DMS 273 treated with DMSO at 0.1 percent for 48 hours (cell line): ENCODE measurements around the gene GALNS.
A peak's percentile ranks its signal among the peaks of the same experiment; 100 is the strongest.
"Not testable (repeated sequence)": the region's sequence is repeated elsewhere in the genome, so short reads cannot be mapped to it uniquely, and the experiment has no call there.

Source experiments
- DNase-seq: peaks from one replicate; lab custom pipeline; 2025; lab: John Stamatoyannopoulos, UW

The GALNS gene

DNA sequence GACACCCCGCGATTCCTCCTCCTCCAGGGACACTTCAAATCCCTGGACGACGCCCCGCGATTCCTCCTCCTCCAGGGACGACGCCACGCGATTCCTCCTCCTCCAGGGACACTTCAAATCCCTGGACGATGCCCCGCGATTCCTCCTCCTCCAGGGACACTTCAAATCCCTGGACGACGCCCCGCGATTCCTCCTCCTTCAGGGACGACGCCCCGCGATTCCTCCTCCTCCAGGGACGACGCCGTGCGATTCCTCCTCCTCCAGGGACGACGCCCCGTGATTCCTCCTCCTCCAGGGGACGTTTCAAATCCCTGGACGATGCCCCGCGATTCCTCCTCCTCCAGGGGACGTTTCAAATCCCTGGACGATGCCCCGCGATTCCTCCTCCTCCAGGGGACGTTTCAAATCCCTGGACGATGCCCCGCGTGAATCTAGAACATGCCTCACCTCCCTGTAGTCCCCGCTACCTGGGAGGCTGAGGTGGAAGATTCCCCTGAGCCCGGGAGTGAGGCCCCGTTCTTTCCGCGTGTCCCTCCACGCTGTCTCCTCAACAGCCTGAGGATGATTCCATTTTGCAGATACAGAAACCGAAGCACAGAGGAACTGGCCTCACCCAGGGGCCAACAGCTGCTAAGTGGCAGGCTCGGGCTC is 33.1 kb upstream of the GALNS start:
- not testable (repeated sequence) for DNase-seq

DNA sequence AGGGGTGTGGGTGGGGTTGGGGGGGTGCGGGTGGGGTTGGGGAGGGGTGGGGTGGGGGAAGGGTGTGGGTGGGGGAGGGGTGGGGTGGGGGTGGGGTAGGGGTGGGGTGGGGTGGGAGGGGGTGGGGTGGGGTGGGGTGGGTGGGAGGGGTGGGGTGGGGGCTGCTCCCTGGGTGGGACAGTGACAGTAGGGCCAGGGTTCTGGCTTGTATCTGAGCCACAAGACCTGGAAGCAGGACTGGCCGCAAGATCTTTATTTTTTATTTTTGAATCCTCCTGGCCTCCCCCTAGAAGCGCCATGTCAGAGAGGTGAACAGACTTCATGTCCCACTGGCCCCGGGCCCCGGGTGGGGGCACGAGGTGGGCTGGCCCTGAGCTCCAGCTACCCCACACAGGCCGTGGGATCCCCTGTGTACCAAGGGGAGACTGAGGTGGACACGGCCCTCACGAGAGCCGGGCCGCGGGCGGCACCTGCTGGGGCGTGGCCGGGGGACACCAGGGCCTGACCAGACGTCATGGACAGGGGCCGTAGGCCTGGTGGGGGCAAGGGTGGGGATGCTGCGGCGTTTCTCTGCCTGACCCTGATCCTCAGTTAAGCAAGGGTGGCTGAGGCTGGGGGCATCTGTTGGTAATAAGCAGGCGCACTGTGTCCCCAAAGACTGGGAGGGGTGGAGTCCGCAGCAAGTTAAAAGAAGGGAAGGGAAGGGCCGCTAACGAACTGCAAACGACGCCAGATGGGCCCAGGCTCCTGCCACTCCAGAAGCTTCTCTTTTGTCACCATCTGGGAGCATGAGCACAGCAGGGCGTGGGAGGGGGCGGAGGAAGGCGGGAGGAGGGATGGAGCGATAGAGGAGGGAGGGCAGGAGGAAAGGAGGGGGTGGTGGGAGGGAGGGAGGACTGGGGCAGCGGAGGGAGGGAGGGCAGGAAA is 32.0 kb upstream of the GALNS start:
- peak; percentile 38 for DNase-seq

DNA sequence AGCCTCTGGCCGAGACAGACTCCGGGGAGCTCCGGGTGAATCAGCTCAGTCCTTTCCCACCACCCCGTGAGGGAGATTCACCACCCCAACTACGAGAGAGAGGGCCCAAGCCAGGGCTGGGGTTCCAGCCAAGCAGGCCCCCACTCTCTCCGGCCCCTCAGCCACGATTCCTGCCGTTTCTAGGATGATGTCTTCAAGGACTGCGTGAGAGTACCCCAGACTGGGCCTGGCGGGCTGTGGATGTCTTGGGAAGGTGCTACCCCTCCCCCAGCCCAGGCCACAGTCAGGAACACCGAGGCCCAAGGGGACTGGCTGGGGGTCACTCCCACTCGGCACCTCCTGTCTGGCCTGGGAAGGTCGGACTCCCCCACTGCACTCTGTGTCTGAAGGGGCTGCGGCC is 31.3 kb upstream of the GALNS start:
- DNase-seq: no peak

DNA sequence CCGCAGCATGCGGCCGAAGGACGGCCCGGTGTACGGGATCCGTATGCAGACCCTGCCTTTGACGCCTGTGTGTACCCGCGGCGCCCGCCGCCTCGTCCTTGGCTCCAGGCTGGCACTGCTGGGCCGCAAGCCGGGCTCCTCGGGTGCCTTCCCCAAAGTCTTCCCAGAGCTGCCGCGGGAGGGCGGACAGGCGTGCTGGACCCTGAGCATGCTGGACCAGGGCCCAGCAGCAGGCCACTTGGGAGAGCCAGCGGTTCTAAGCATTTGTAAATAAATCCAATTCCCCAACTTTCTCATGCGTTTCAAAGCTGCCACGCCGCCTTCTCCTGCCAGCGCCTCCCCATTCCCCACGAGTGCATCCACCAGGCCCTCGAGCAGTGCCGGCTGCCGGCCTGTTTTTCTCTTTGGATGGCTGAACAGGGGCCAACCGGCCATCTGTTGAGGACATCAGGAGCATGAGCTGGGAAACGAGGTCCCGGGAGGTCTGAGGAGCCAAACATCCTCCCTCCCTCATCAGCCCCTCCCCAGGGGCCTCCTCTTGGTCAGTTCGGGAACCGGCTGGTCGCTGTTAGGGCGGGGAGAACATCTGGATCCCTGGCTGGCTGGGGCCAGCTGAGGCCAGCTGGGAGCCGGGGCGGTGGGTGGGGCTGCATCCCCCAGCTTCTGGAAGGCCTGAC is 30.2 kb upstream of the GALNS start:
- peak; percentile 72 for DNase-seq

DNA sequence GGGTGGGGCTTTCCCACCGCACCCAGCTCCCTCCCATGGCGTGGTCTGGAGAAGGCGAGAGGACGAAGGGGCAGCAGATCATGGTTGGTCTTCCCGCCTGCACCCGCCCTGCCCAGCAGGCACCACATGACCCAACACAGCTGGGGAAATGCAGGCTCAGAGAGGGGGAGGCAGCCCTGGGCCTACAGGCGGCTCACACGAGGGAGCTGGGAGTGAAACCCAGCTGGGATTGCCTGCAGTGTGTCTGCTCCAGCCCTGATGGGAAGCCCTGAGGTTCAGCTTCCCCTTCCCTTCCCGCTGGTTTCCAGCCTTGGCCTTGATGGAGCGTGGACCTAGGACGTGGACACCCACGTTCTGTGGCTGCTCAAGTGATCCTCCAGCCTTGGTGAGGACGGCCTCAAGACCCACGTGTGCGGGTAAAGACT is 29.7 kb upstream of the GALNS start:
- DNase-seq: no peak

DNA sequence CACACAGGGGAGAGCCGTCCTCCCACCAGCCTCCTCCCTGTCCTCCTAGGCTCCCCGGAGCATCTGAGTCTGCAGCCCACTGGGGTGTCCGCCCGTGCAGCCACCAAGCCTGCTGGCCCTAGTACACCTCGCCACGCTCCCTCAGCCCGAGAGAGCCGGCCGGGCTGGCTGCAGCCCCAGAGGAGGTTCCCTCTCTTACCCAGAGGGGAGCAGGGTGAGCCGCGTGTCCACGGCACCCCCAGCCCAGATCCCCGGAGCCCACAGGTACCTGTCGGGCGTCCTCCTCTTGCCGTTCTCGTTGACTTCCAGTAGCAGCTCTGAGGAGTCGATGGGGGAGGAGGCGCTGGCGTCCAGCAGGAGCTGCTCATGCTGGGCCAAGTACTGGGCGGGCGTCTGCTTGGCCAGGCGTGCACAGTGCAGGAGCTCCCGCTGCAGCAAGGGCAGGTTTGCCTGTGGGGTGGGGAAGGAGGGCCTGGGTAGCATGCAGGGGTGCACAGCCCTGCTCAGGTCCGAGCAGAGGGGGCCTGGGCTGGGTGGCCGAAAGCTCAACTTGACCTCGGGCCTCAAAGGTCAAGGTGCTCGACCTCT is 29.0 kb upstream of the GALNS start:
- DNase-seq: no peak

DNA sequence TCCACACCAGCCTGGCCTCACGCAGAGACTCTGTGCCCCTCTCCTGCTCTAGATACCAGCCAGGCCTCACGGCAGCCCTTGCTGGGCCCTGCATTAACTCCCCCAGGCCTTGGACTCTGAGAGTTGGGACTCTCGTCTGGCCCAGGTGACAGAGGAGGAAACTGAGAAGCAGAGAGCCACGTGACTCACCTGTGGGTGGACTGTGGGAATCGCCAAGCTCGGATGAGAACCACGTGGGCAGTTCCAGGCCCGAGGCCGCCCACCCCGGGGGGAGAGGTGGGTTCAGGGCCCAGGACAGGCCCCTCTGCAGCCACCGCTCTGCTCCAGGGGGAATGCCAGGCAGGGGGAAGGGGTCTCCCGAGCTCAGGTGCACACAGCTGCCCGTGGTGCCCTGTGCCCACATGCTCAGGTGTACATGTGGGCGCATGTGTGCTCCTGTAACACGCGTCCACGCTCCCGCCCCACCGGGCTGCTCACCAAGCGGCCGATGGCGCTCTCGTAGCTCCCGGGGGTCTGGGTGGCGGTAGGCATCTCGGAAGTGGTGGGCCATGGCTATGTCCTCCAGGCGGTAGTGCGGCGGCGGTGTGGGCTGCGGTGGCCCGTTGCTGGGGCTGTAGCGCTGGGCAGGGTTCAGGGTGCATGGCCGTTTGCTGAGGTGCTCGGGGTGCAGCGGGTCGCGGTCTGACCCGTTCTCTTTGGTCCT is 28.0 kb upstream of the GALNS start:
- DNase-seq: no peak

DNA sequence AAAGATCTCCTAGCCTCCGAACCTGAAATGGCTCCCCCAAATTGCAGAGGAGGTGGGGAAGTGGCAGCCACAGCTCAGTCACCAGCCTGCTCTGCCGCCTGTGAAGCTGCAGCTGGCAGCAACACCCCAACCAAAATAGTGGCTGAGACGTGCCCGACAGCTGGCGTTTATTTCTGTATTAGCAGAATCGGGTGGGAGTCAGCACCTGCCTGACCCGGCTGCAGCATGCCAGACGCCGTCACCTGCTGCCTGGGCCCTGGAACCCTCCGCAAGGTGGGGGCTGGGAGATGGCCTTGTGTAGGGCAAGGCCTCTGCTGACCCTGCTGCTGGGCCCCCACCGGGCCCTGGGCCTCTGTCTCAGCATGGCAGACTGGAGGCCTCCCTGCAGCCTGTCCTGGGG is 27.2 kb upstream of the GALNS start:
- no peak for DNase-seq

DNA sequence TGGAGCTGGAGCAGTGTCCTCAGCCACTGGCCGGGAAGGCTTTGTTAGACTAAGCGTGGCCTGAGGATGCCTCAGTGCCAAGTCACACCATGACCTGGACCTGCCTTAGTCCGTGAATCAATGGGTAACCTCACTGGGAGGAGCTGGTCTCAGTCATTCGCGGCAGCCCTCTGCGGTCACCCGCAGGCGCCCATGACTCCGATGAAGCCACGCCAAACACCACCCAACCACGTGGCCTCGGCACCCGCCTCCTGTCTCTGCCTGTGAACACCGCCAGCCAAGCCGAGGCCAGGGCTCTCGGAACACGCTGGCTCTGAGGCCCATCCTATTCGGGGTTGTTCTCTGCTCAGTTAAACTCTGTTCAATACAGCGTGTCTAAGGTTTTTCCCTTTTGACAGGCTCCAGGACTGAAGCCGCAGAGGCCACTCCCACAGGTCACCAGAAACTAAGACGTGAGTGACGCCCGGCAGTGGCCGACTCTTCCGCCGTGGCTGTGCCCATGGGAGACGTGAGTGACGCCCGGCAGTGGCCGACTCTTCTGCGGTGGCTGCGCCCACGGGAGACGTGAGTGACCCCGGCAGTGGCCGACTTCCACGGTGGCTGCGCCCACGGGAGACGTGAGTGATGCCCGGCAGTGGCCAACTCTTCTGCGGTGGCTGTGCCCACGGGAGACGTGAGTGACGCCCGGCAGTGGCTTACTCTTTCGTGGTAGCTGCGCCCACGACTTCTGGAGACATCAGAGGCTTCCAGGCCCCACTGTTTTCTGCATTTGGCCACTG is 26.6 kb upstream of the GALNS start:
- no peak for DNase-seq

DNA sequence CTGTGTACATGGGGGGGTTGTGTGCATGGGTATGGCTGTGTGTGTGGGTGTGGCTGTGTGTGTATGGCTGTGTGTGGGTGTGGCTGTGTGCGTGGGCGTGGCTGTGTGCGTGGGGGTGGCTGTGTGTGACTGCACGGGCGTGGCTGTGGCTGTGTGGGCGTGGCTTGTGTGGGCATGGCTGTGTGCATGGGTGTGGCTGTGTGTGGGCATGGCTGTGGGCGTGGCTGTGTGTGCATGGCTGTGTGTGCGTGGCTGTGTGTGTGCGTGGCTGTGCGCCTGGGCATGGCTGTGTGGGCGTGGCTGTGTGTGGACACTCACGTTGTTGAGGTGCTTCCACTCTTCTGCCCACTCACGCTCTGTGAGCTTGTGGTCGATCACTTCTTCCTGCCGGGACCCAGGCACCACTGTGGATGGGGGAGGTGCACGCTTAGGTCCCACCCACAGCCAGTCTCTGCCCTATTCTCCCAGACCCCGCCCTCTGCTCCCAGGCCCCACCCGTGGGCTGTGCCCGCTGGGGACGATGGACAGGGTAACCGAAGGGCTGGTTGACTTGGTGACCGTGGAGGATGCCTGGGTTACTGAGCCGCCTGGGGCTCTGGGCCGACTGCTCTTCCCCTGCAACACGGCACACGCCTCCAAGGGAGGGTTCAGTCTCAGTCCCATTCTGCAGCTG is 25.7 kb upstream of the GALNS start:
- no peak for DNase-seq

DNA sequence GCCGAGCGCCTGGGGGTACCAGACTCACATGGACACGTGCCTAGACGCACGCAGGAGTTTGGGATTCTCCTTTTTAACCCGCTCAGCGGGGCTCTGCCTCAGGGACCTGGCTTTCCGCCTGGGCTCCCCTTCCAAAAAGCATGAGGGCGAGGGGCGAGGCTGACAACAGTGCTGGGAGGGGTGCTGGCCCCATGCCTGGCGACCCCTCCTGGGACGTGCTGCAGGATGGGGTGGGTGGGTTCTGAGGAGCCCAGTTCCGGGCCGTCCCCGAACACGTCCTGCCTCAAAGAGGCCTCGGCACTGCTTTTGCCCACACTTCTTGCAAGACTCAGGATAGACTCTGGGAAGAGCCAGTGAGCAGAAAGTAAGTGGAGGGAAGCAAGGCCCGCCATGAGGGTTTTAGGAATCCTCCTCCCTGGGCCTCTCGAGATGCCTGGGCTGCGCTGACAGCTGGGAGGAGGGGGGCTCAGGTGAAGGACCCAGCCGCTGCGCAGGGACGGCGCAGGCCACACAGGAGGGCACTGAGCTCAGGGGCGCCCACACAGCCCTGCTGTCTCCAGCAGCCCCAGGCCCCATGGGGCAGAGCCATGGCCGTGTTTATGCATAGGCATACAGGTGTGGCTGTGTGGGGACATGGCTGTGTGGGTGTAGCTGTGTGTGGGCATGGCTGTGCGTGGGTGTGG is 25.1 kb upstream of the GALNS start:
- no peak for DNase-seq

DNA sequence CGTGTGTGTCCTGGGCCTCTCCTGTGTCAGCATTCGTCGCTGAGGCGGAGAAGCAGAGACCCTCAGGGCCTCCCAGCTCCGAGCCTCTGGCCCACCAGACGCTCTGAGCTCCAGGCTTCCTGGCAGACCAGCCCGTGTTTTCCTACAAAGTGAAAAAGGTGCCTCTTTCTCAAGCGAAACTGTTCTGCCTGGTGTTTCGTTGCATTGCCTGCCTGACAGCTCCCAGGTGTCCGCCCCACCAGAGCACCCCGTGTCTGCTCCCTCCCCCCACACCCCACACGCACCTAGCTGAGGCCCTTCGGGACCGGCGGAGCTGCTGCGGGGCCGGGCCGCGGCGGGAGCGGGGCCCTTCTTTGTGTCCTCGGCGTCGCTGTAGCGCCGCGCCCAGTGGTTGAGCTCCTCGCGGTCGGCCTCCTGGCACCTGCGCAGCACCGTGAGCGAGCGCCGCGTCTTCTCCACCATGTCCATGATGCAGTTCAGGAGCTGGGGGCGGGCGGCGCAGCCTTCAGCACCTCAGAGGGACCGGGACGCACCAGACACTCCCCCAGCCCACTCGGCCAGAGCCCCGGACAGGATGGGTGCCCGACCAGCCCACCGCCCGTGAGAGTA is 24.4 kb upstream of the GALNS start:
- DNase-seq: no peak

DNA sequence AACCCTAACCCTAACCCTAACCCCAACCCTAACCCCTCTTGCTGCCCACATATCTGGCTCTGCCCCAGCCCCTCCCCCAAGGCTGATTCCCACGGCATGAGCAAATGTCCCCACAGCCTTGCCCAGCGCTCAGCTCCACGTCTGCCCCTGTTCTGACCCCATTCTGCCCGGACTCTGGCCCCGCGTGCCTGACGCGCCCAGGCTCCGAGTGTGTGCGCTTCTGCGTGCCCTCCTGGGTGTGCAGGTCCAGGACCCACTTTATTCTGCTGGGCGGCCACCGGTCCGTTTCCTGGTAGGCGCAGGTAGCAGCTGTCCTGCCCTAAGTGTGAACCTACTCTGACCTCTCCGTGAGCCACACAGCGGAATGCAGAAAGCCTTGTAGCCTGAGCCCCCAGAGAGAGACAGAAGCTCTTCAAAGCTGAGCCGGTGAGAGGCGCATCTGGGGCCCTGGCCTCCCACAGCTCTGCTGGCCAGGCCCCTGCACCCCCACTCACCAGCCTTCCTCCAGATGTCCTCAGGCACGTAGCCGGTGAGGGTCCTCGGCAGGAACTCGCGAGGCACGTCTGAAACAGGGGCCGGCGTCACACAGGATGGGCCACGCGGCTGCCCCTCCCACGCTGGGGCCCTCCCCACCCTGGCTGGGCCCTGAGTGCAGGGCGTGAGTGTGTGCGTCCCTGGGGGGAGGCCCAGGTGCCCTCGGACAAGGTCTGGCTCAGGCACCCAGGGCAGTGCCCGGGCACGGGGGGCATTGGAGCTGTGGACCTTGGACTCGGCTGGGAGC is 23.7 kb upstream of the GALNS start:
- no peak for DNase-seq

DNA sequence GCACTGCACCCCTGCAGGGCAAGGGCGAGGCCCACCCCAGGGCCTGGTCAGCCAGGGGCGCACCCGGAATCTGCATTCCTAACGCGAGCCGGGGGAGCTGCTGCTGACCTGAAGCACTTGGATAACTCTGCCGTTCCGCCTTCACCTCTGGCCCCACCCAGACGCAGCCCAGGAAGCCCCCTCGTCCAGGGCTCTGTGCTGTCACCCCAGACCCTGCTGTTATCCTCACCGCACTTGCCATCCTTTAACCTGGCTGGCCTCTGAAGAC is 23.0 kb upstream of the GALNS start:
- no peak for DNase-seq

DNA sequence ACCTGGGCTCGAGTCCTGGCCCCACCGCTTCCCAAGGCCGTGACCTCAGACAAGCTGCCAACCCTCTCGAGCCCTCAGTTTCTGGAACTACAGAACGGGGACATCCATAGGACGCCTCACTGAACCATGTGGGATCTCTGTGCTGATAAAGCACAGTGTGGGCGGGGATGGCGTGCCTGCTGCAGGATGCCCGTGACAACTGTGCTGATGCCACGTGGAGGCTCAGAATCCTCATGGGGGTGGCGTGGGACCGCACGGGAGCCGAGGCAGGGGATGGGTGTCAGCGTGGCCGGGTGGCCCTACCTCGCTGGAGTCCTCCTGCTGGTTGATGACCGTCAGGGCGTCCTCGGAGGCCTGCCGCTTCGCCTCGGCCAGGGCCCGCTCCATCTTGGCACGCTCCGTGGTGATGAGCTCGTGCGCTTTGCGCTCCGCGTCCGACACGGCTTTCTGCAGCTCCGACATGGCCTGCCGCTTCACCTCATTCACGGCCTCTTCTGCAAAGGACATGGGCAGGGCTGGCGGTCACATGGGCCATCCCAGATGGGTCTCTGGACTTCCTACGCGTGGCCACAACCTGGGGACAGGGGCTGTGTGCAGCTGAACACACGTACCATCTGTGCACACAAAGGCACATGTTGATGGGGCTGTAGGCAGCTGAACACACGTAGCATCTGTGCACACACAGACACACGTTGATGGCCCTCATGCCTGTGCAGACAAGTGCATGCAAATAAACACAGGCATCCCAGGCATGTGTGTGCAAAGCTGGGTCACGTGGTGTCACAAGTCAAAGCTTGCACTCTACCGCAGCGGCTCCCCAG is 22.4 kb upstream of the GALNS start:
- DNase-seq: no peak

DNA sequence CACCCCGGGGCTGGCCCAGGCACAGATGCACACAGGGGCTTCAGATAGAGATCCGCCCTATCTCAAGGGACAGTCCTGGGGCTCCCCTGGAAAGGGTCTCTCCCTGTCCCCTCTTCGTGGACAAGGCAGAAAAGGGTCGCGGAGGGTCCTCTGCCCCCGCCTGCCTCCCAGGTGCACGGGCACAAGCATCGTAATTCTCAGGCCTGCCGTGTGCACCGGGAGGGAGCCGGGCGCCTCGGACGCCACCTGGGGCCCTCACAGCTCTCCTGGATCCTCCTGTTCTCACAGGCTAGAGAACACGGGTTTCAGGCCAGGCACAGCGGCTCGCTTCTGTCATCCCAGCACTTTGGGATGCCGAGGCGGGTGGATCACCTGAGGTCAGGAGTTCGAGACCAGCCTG is 21.6 kb upstream of the GALNS start:
- DNase-seq: no peak

DNA sequence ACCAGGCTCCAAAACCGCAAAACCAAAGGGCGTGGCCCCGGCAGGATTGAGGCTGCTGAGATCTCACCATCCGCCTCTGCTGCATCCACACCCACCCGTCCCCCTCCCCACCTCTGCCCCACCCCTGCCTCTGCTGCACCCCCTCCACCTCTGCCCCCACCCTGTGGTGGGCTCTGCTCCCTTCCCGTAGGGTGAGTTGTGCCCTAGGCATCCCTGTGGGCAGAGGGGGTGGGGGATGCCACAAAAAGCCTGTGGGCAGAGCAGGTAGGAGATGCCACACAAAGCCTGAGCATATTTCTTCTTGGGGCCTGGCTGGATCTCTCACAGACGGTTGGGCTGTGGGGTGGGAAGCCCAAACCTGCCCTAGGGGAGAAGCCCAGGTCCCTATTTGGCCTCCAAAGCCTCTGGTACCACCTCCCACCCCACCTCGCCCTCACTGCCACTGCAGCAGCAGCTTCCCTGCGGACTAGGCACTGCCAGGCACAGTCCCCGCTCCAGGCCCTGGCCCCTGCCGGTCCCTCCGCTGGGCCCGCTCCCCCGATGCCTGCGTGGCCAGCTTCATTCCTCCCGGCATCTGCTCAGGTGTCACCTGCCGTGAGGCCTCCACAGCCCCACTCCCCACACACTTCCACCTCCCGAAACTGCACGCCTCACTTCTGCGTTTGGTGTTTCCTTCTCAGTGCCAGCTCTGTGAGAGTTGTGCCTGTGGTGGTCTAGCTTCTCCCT is 21.0 kb upstream of the GALNS start:
- no peak for DNase-seq
